Loucy (cell line): ENCODE measurements around the gene FLYWCH2.
A peak's percentile ranks its signal among the peaks of the same experiment; 100 is the strongest.

ENCODE experiments used
- H2AFZ ChIP-seq: fragments of 200-600 bp; sonication (generic); 2 replicates; pipeline ENCODE4 v1.6.0; 2016; ENCODE audit warnings: antibody characterized with exemption, mild to moderate bottlenecking, low read length, moderate library complexity
- H3F3A ChIP-seq: fragments of 200-600 bp; 2 replicates; pipeline ENCODE4 v1.6.0; 2016; ENCODE audit warnings: antibody characterized with exemption, low read depth, mild to moderate bottlenecking
- H3K27me3 ChIP-seq: fragments of 200-600 bp; sonication (generic); 2 replicates; pipeline ENCODE4 v1.6.1; 2014; ENCODE audit warnings: low read length, mild to moderate bottlenecking; ENCODE audit not compliant: insufficient read depth, poor library complexity, severe bottlenecking
- H3K36me3 ChIP-seq: fragments of 200-600 bp; sonication (generic); 2 replicates; pipeline ENCODE4 v1.6.1; 2016; ENCODE audit warnings: low read length; ENCODE audit not compliant: insufficient read depth
- H3K4me1 ChIP-seq: fragments of 200-600 bp; sonication (generic); 2 replicates; pipeline ENCODE4 v1.5.1; 2014; ENCODE audit warnings: low read length, mild to moderate bottlenecking; ENCODE audit not compliant: insufficient read depth, poor library complexity, severe bottlenecking
- H3K4me2 ChIP-seq: fragments of 200-600 bp; sonication (generic); 2 replicates; pipeline ENCODE4 v1.6.0; 2014; ENCODE audit warnings: antibody characterized with exemption, low read length, low read depth, mild to moderate bottlenecking; ENCODE audit not compliant: poor library complexity, severe bottlenecking
- H3K4me3 ChIP-seq: fragments of 200-600 bp; sonication (generic); 2 replicates; pipeline ENCODE4 v1.5.1; 2014; ENCODE audit warnings: low read length, mild to moderate bottlenecking, mixed read lengths; ENCODE audit not compliant: poor library complexity, severe bottlenecking
- H3K79me2 ChIP-seq: fragments of 200-600 bp; sonication (generic); 2 replicates; pipeline ENCODE4 v1.6.1; 2014; ENCODE audit warnings: low read length; ENCODE audit not compliant: insufficient read depth
- H3K9ac ChIP-seq: fragments of 200-600 bp; sonication (generic); 2 replicates; pipeline ENCODE4 v1.6.0; 2014; ENCODE audit warnings: mild to moderate bottlenecking, low read depth, low read length, moderate library complexity; ENCODE audit not compliant: poor library complexity, severe bottlenecking
- H3K9me2 ChIP-seq: fragments of 200-600 bp; sonication (generic); replicated peaks from 2 replicates; pipeline ENCODE4 v1.6.1; 2016; ENCODE audit warnings: low read depth, low read length, mixed read lengths
- H3K9me3 ChIP-seq: fragments of 200-600 bp; sonication (generic); 2 replicates; pipeline ENCODE4 v1.6.1; 2014; ENCODE audit warnings: mild to moderate bottlenecking, antibody characterized with exemption, low read length, low read depth; ENCODE audit not compliant: insufficient read depth
- H4K20me1 ChIP-seq: fragments of 200-600 bp; sonication (generic); 2 replicates; pipeline ENCODE4 v1.6.0; 2014; ENCODE audit warnings: antibody characterized with exemption, low read length, mild to moderate bottlenecking; ENCODE audit not compliant: insufficient read depth, poor library complexity, severe bottlenecking
- EZH2phosphoT487 ChIP-seq: fragments of 200-600 bp; IDR thresholded peaks from 2 replicates; pipeline ENCODE4 v1.6.1; 2018; ENCODE audit warnings: antibody characterized with exemption, mild to moderate bottlenecking, moderate library complexity, borderline replicate concordance
- TF ChIP-seq, protein P1 (sequence below): fragments of 200-600 bp; sonication (generic); conservative IDR thresholded peaks from 2 replicates; pipeline ENCODE4 v1.5.1; 2014; ENCODE audit warnings: mild to moderate bottlenecking, antibody characterized with exemption, low read length

Gene FLYWCH2

DNA sequence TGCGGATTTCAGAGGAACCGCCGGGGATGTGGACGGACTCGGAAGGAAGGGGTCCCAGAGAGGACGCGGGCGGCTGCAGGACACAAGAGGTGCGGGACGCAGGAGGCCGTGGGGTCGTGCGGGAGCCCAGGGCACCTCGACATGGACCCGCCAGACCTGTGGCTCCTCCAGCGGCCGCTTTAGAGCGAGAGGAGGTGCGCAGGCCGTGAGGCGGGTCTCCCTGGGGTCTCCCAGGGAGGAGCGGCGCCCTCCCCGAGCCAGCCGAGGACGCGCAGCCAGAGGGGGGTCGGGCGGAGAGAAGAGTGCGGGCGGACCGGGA lies 21.9 kb downstream of the FLYWCH2 start:
- H4K20me1 ChIP-seq: no peaks in the 10 kb centered on the region
- no peaks in the 10 kb centered on the region for H3K27me3 ChIP-seq
- H3K79me2 ChIP-seq: no peaks in the 10 kb centered on the region
- no peaks in the 10 kb centered on the region for H3K9me3 ChIP-seq
- TF ChIP-seq EZH2phosphoT487: no peak
- TF ChIP-seq, protein P1, sequence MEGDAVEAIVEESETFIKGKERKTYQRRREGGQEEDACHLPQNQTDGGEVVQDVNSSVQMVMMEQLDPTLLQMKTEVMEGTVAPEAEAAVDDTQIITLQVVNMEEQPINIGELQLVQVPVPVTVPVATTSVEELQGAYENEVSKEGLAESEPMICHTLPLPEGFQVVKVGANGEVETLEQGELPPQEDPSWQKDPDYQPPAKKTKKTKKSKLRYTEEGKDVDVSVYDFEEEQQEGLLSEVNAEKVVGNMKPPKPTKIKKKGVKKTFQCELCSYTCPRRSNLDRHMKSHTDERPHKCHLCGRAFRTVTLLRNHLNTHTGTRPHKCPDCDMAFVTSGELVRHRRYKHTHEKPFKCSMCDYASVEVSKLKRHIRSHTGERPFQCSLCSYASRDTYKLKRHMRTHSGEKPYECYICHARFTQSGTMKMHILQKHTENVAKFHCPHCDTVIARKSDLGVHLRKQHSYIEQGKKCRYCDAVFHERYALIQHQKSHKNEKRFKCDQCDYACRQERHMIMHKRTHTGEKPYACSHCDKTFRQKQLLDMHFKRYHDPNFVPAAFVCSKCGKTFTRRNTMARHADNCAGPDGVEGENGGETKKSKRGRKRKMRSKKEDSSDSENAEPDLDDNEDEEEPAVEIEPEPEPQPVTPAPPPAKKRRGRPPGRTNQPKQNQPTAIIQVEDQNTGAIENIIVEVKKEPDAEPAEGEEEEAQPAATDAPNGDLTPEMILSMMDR: no peak
- peaks cover 3% of the 10 kb centered on the region for H3K4me1 ChIP-seq
- H3K4me2 ChIP-seq: peak overlapping the region; percentile 71
- peak overlapping the region; percentile 81 for H2AFZ ChIP-seq
- H3F3A ChIP-seq: no peaks in the 10 kb centered on the region
- H3K4me3 ChIP-seq: peak overlapping the region; percentile 89
- H3K9me2 ChIP-seq: no peaks in the 10 kb centered on the region
- H3K36me3 ChIP-seq: no peaks in the 10 kb centered on the region
- peak overlapping the region; percentile 92 for H3K9ac ChIP-seq

DNA sequence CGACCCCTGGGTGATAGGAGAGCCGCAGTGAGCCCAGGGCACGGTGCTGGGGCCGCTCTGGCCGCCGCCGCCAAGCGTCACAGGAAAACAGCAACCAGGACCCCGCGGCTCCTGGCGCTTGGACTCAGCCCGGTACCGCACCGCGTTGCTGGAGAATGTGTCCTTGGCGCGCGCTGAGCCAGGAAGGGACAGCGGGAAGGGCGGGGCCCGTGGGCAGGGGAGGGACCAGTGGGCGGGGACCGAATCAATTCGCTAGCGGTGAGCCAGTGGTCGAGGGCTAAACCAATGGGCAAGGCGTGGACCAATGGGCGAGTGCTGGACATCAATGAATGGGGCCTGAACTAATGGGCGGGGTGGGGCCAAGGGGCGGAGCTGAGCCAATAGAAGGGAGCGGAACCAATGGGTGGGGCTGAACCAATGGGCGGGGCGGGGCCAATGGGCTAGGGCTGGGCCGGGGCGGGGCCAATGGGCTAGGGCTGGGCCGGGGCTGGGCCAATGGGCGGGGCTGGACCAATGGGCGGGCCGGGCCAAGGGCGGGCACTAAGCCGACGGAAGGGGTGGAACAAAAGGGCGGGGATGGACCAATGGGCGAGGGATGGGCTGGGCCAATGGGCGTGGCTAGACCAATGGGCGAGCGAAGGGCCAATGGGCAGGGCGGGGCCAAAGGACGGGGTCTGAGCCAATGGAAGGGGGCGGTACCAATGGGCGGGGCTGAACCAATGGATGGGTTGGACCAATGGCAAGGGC lies 22.4 kb downstream of the FLYWCH2 start:
- H3K79me2 ChIP-seq: no peaks in the 10 kb centered on the region
- H2AFZ ChIP-seq: no peak overlapping the region
- no peaks in the 10 kb centered on the region for H3F3A ChIP-seq
- peaks cover 3% of the 10 kb centered on the region for H3K4me1 ChIP-seq
- H4K20me1 ChIP-seq: no peaks in the 10 kb centered on the region
- H3K9me2 ChIP-seq: no peaks in the 10 kb centered on the region
- no peaks in the 10 kb centered on the region for H3K36me3 ChIP-seq
- TF ChIP-seq, protein P1: no peak
- no peak for TF ChIP-seq EZH2phosphoT487
- peak overlapping the region; percentile 71 for H3K4me2 ChIP-seq
- peak overlapping the region; percentile 92 for H3K9ac ChIP-seq
- H3K27me3 ChIP-seq: no peaks in the 10 kb centered on the region
- no peaks in the 10 kb centered on the region for H3K9me3 ChIP-seq
- peak overlapping the region; percentile 89 for H3K4me3 ChIP-seq

DNA sequence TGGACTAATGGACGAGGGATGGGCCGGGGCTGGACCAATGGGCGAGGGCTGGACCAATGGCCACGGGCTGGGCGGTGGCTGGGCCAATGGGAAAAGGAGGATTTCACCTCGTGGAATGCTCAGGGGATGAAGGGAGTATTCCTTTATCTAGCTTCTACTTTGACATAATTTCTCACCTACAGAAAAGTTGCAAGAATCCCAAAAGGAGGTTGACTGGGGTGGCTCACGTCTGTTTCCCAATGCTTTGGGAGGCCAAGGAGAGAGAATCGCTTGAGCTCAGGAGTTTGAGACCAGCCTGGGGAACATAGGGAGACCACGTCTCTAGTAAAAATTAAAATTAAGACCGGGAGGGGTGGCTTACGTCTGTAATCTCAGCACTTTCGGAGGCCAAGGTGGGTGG lies 23.0 kb downstream of the FLYWCH2 start:
- Histone ChIP-seq H3F3A (no peaks in the 10 kb centered on the region), H3K9ac (no peak overlapping the region), H3K9me3 (no peaks in the 10 kb centered on the region), H3K9me2 (no peaks in the 10 kb centered on the region), H4K20me1 (no peaks in the 10 kb centered on the region), H3K36me3 (no peaks in the 10 kb centered on the region), H2AFZ (no peak overlapping the region), H3K4me3 (no peak overlapping the region), H3K4me2 (no peak overlapping the region), H3K4me1 (peaks cover 3% of the 10 kb centered on the region), H3K79me2 (no peaks in the 10 kb centered on the region), H3K27me3 (no peaks in the 10 kb centered on the region)
- no peak for TF ChIP-seq EZH2phosphoT487
- TF ChIP-seq, protein P1: no peak
